ENCODE results near the gene SEMA7A.
A peak's percentile ranks its signal among the peaks of the same experiment; 100 is the strongest.

SEMA7A gene

DNA sequence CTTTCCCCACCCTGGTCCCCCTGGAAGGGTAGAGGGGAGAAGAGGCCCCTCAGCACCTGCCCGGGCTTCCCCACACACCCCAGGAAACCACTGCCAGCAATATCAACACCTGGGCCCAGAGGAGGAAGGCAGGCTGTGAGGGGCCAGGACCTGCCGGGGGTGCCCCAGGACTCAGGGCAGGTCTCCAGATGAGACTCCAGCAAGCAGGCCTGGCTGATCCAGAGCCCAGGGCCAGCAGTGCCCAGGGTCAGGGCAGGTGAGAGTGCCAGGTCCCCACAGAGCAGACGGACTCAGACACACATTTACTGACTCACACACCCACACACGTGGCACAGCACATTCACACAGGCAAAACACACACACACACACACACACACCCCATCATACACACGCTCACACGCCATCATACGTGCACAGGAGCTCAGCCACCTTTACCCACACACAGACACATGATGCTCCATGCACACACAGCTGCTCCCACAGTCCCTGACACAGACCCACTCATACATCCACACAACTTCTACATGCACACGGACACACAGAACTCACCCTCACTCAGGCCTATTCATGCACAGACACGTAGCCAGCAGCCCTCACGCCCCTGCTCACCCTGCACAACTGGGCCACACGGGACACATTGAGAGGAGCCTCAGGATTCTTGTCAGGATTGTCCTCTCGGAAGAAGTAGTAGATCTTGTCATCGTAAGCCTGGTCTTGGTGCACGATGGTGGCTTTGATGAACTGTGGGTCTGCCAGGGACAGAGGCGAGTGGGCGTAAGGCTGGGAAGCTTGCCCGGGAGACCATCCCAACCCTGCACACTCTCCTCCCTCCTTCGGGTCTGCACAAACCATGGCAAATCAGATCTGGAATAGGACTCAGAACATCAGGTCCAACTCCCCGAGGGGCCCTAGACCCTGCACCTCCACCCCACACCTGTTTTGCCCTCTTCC is 17.5 kb downstream of the SEMA7A start:
- no peak for DNase-seq (ENCODE audit: low read depth in 2 of 2)

DNA sequence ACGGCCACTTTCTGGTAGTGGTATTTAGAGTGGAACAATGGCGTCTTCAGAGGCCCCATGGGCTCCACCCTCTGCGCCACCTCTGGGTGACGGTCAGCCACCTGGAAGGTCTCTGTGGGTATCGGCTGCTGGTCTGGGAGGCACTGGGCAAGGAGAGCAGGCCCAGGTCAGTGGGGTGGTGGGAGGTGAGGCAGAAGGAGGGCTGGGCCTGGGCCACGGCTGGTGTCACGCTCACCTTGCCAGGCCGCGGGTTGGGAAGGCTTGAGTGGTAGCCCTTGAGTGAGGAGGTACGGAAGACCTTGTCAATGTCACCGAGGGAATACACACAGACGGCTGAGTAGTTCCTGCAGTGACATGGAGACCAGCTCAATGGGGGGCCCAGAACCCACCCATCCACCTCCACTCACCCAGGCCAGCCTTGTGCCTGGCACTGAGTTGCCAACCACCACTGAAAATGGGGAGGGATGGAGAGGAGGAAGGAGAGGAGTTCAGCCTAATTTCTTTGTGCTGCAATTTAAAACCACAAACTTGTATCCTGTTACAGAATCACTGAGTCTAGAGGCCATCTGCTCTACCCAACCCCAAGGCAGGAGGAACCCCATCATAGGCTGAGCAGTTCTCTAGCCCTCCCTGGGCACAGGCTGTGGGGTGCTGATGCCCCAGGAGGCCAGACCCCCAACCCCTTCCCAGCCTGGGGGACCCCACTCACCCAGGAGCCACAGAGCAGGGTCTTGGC is 19.0 kb downstream of the SEMA7A start:
- no peak for DNase-seq (ENCODE audit: low read depth in 2 of 2)

DNA sequence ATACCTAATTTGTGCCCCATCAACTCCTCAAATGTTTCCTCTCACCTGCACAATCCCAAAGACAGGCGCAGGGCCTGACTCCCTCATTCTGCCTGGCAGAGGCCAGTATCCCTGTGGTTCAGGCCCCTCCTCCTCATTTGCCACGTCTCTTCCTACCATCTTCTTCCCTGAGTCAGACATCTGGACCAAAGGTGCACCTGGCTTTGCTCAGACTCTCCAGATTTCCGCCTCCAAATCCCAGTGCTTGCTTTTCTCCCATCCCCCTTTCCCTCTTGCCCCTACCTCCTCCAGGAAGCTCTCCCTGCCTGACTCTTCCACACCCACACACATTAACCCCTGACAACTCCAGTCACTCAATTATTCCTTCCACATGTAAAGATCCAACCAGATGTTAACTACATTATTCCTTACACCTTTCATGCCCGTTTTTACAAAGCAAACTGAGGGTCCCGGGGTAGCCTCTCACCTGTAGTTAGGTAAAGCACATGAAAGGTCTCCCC is 19.6 kb downstream of the SEMA7A start:
- DNase-seq (ENCODE audit: low read depth in 2 of 2) = no peak

DNA sequence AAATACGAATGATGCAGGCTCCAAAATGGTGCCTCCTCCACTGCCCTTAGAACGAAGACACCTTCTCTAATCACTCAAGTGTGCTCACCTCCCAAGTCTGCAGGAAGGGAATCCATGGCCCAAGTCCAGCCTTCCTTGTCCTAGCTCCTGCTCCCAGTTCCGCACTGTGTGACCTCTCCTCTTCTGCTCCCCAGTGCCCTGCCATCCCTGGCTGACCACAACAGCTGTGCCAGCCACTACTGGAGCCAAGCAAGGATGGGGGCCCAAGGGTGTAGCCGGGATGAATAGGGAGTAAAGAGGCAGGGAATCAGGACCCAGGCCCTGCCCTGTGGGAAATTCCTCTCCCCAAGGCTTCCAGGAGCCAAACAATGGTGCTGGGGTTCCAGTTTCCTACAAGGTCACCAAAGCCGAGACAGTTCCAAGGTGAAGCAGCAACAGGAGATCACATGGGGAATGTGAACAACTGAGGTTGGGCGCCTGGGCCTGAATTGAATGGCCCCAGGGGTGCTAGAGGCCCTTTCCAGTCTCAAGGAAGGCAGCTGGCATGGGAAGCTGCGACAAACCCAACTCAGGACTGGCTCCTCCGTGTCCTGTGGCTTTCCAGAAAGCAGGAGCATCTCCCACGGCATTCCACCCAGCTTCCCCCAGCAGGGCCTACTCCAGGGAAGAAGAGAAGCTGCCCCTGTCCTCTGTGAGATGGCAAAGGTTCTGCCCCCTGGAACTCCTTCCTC is 20.2 kb downstream of the SEMA7A start:
- no peak for DNase-seq (ENCODE audit: low read depth in 2 of 2)

DNA sequence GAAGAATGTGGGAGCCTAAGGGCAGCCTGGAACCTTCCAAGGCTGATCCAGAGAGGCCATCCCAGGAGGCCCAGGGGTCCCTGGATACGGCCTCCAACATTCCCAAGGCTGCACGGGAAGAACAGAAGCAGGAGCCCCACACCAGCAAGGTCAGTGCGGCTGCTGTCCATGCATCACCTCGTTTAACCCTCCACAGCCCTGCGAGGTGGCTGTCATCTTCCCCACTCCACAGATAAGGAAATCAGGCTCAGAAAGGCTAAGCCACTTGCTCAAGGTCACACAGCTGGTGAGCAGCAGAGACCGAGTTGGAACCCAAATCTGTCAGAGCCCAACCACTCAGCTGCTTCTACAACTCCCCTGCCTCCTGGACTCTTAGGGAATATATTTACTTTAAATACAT is 21.6 kb downstream of the SEMA7A start:
- DNase-seq (ENCODE audit: low read depth in 2 of 2) = no peak

DNA sequence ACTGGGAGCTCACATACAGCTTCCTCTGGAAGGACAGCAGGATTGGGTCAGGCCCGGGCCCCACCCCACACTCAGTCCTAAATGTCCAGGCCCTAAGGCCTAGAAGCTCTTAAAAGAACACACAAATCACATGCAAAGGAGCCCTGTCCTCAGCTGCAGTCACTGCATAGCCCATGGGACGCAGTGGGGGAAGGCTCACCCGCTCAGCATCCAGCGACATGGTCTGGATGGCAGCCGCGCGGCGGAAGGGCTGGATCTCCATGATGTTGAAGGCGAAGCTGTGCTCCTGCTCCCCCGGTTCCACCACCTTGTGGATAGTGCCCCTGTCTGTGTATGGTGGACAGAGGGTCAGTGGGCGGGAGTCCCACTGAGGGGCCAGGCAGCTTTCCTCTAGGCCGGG is 22.1 kb downstream of the SEMA7A start:
- no peak for DNase-seq (ENCODE audit: low read depth in 2 of 2)

DNA sequence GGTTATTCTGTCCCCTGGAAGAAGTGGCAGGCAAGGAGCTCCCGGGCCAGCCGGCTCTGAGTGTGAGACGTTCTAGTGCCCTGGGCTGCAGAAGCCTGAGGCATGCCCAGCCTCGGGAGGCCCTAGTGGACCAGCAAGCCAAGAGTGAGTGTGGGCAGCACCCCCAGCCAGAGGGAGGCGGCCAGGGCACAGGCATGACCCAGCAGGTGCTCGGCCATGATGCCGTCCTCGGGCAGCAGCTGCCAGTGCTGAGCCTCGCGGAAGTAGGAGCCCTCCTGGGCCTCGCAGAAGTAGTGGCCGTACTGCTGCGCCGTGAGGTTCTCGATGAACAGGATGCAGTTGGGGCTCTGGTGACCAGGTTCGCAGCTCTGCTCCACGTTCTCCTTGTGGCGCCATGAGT is 23.3 kb downstream of the SEMA7A start:
- DNase-seq (ENCODE audit: low read depth in 2 of 2) = no peak

DNA sequence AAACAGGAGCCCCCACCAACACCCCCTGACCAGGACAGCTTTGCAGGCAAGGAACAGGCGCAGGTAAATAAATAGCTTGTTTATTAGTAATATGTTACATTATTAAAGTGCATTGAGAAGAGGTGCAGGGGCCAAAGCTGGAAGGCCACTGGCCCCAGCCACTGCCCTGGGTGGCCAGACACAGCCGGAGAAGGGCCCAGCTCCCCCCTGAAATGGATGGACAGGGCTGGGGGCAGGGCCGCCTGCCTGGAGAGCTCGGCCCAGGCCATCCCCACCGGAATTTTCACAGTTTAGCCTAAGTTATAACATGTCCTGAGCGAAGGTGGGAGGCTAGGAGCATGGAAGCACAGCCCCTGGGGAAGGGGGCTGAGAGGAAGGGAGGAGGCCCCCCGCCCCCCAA is 24.5 kb downstream of the SEMA7A start:
- no peak for DNase-seq (ENCODE audit: low read depth in 2 of 2)

DNA sequence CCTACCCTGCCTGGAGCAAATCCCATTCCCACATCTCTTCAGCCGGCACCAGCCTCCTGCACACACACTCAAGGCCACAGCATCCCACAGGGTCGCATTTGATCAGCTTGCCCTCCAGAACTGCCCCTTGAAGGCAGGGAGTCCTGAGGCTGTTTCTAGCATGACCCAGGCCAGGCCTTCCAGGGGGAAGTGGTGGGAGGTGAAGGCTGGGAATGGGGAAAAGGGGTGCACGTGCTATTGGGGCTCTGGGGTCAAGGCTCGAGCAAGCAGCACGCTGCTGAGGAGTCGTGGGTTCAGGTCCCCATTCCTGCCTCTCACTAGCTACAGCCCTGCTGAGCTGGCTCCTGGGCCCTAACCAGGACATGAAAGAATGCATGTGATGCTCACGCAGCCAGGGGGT is 24.9 kb downstream of the SEMA7A start:
- no peak for DNase-seq (ENCODE audit: low read depth in 2 of 2)

DNA sequence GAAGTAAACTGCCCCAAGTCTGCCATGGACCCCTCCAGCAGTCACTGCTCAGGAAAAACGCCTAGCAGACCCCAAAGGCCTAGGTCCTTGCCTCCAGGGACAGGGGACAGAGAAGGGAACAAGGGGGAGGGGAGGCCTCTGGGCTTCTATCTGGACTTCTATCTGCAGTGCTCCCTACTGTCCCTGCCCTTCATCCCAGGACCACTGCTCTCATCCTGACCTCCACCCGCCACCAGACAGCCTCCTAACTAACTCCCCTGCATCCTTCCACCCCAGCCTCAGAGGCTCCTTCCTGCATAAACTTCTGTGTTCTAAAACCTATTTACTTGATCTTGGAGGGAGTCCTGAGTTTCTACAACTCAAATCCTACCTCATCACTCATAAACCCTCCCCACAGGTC is 25.4 kb downstream of the SEMA7A start:
- no peak for DNase-seq (ENCODE audit: low read depth in 2 of 2)

DNA sequence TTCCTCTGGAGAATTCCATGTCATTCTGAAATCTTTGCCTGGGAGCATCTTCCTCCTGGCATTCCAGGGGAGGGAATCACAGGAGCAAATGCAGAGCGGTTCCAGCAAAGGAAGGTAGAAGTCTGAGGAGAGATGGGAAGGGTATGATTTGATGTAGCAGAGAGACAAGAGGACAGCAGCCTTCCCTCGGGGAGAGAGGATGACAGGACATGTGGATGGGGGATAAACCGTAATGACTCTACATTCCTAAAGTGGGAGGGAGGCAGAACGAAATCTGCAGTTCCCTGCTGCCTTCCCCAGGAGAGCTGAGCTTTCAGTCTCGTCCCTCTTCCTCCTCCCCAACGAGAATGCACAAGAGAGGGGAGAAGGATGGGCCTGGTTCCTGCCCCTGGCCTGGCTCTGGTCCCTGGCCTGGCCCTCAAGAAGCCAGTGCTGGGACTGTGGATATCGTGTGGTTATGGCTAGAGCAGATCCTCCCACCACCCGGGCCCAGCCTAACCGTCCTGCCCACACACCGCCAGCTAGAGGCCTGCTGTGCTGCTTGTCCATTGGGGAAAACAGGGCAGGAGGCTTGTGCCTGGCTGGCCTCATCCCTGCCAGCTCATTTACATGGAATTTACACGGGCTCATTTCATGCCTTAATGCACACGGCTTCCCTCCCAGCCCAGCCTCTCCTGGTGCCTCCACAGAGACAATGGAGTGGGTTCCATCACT is 26.6 kb downstream of the SEMA7A start:
- peak; percentile 61 to 70 for DNase-seq (ENCODE audit: low read depth in 2 of 2)

DNA sequence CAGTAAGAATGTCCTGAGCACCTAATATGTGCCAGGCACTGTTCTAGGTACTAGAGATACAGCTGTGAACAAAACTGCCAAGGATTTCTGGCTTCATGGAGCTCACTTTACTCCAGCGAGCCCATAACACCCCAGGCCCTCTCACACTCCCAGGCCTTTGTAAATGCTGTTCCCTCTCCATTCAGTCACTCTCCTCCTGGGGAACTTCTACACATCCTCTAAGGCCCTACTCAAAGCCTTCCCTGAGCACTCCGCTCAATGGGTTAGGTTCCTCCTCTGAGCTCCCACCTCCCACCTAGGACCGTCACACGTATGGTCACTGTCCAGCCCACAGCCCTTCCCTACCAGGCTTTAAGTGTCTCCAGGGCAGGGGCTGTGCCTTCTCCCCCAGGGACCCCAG is 27.2 kb downstream of the SEMA7A start:
- no peak for DNase-seq (ENCODE audit: low read depth in 2 of 2)

DNA sequence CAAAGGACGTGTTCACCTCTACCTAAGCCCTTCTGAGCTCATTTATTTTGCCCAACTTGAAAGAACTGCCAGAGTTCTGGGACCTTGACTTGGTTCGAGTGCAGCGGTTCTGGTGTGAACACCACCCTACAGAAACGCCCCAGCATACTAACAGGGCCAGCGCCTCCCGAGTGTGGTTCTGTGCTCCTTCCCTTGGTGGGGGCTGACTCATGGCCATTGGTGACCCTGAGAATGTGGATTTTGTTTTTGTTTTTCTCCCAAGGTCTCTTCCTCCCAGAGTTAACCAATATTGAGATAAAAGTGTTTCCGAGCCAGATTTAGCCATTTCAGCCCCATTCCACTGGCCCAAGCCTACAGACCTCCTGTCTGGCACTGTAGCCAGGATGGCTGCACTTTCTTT is 27.9 kb downstream of the SEMA7A start:
- no peak for DNase-seq (ENCODE audit: low read depth in 2 of 2)

DNA sequence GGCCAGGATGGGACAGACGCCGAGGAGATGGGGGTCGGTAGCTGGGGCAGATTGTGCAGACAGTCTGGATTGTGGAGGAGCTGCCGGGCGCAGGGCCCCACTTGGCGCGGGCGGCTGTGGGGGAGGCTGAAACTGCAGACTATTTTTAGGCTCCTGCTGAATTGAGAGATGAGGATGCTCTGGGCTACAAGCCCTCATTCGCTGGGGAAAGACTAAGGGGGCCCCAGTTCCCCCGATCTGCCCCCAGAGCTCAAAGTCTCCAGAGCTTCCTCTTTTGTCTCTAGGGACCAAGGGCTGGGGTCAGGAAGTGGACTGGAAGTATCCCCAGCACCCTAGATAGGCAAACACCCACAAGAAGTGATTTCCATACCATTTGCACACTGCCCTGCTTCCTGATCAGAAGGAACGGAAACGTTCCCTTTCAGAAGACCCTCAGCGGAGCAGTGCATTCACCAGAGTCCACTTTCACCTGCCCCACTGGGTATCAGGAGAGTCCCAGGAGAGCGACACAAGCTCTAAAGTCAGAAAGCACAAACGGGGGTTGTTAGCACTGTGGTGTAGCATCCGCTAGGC is 29.7 kb downstream of the SEMA7A start:
- no peak for DNase-seq (ENCODE audit: low read depth in 2 of 2)

DNA sequence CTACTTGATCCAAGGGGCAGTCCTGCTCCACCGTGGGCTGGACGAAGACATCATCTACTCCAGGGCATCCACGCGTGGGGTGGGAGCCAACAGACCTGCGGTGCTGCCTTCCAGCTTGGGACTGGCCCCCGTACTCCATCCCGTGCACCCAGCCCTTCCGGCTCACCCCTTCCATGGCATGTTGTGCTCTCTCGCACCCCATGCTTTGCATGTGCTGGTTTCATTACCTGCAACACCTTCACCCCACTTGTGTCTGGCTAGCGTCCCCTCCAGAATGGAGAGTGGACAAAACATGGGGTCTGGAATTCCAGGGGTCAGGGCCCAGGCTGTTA is 30.2 kb downstream of the SEMA7A start:
- no peak for DNase-seq (ENCODE audit: low read depth in 2 of 2)

DNA sequence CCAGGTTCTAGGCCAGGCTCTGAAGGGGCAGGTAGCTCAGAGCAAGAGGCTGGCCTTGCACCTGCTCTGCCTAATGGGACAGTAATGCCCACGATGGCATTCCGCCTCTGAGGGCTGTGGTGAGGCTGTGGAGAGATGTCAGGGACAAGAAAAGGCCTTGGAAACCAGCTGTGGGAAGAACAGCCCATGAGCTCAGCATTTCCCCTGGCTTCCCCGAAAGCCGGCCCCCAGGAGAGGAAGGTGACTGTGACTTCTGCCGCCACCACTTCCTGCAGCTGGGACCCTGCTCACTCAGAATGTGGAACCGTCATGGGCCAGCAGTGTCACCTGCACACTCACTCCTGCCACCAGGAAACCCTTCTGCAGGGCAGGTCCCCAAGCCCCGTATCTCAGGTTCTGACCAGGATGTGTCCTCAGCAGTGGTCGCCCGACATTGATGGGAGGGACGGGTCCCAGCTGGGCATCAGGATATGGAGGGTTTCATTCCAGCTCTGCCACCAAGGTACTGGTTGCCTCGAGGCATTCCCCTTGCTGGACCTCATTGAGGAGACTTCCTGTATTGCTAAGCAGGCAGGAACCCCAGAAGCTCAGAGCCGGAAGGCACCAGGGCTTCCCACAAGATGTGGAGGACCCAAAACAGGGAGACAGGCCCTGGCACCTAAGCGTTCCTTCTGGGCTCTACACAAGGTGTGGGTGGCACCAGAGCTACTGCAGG is 30.7 kb downstream of the SEMA7A start:
- DNase-seq (ENCODE audit: low read depth in 2 of 2) = no peak

DNA sequence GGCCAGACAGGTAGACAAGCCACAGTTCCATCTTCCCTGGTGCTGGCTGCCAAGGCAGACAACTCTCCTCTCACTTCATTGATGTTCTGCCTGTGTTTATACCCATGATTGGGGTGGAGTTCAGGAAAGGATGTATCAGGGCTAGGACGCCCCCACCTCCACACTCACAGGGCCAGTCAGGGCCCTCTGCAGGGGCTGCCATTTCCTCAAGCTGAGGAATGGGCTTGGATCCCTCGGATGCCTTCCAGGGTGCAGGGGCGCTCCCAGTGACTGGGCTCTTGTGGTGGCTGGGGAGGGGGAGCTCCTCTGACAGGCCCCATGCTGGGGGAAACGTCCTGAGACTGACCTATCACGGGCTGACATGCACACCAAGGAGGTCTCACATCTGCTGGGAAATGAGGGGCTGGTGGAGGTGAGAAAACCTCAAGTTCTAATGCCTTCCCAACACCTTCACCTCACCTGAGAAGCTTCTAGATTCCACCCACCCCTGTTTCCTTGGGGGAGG is 31.4 kb downstream of the SEMA7A start:
- no peak for DNase-seq (ENCODE audit: low read depth in 2 of 2)

DNA sequence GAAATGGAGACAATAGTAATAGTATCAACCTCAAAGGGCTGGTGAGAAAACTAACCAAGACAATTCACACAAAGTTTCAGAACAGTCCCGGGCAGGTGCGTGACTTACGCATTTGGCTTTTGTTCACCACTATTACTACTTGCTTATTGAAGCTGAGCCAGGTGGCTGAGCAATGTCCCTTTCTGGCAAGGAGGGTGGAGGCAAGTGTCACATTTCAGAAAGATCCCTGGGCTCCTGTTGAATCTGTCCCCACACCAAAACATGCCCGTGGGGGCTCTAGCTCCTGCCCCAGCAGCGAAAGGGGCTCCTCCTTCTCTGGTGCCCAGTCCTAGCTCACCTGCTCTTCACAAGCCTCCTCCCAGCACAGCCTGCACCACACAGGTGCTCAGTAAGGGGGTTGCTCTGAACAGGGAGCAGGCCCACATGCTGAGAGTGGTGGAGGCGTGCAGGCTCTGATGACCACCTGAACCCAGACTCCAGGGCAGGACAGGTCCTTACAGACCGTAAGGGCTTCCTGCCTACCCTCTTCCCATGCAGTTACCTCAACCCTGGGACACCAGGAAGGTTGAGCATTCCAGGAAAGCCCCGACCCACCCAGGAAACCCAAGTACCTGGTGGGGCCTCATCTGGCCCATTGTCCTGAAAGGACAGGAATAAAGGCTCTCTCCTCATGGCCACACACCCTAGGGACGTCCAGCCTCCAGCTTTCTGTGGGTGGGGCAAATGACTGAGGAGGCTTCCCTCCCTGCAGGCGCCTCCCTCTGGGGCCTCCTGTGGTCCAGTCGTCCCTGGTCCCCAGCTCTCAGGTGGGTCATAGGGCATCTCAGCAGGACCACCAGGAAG is 32.6 kb downstream of the SEMA7A start:
- DNase-seq (ENCODE audit: low read depth in 2 of 2) = no peak

DNA sequence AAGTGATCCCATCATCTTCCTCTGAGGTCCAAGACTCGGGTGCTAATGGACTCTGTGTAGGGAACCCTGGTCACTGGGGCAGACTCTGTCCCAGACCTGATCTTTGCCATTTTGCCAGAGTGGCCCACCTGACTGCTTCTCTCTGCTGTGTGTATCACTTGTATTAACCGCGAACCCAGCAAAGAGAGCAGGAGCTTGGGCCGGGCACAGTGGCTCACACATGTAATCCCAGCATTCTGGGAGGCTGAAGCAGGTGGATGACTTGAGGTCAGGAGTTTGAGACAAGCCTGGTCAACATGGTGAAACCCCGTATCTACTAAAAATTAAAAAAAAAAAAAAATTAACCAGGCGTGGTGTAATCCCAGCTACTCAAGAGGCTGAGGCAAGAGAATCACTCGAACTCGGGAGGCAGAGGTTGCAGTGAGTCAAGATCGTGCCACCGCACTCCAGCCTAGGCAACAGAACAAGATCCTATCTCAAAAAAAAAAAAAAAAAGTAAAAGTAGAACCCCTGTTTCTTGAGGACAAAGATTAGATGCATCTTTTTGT is 33.4 kb downstream of the SEMA7A start:
- no peak for DNase-seq (ENCODE audit: low read depth in 2 of 2)
